GM12892 (cell line): ENCODE measurements around the gene CEP44.

ENCODE experiments used
- POLR2A ChIP-seq: IDR thresholded peaks from 2 replicates; pipeline ENCODE4 v1.6.1; 2011; ENCODE audit warnings: low read depth, low read length, control low read depth
- TAF1 ChIP-seq: IDR thresholded peaks from 2 replicates; pipeline ENCODE4 v1.6.1; 2011; ENCODE audit warnings: low read depth, mild to moderate bottlenecking, control low read depth, low read length, borderline replicate concordance

DNA sequence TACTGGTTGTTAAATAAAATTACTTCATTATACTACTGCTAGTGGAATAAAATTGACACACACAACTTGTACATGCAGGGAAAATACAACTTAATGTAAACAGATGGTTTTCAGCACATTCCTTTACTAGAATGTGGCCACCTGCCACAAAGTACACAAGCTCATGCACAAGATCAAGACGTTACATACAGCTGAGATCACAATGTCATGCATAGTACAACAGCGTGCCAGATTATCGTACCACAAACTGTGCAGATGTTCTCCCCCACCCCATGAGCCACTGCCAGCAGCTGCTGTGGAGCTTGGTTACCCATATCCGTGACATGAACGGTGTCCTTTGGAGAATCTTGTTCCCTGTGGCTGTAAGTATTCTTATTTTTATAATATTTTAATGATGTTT, 27.9 kb upstream of the CEP44 start:
- TF ChIP-seq POLR2A (no peak), TAF1 (no peak)
